HCT116 (cell line): Measurements from ENCODE around the gene KCNIP4. TPM values are rescaled to one million over a fixed set of nuclear protein-coding genes. Genes with fewer than 3 reads are reported as not detected.

Experiments used
- ATAC-seq: fragments of 200-7000 bp; cut with Tn5 transposase; 2 replicates; pipeline ENCODE4 v1.9.1; 2020; ENCODE audit warnings: mild to moderate bottlenecking, moderate library complexity
- BruUV-seq: library from RNA; stranded (reverse); fragments of 400-500 nt; replicated peaks from 2 replicates; lab custom pipeline; 2021; lab: Mats Ljungman, UMichigan
- CTCF ChIA-PET: fragments of 300-600 bp; sonication (Branson Sonifier 250); formaldehyde crosslinking; loops from one replicate; lab custom pipeline; 2021; ENCODE audit warnings: antibody characterized with exemption; lab: Charles Lee
- POLR2A ChIA-PET: fragments of 300-600, 350-600 bp; sonication (Branson Sonifier 250); formaldehyde crosslinking; loops from one replicate; lab custom pipeline; 2021; ENCODE audit warnings: antibody characterized with exemption; lab: Charles Lee
- RAD21 ChIA-PET, 2 experiments: fragments of 300-600 bp; sonication (Branson Sonifier 250); formaldehyde crosslinking; loops; one replicate each; lab custom pipeline; 2023; ENCODE audit warnings: low total read pairs in 2 of 2; ENCODE audit not compliant: uncharacterized antibody in 2 of 2, unreplicated experiment in 2 of 2, low non-redundant PET in 1 of 2; lab: Charles Lee
- DNase-seq: peaks from one replicate; pipeline ENCODE4 v3.0.0-alpha.2; 2010; ENCODE audit warnings: low read depth, low spot score
- H2AFZ ChIP-seq: fragments of 200-600 bp; shearing (Covaris generic), sonication (generic); 2 replicates; pipeline ENCODE4 v1.6.1; 2017; ENCODE audit warnings: low read depth, mixed run types, mixed read lengths, antibody characterized with exemption, low read length; ENCODE audit not compliant: poor library complexity, severe bottlenecking
- H3K27ac ChIP-seq: 2 replicates; pipeline ENCODE4 v1.5.1; 2012; ENCODE audit warnings: low read depth, low read length
- H3K27me3 ChIP-seq: fragments of 200-600 bp; sonication (generic); 2 replicates; pipeline ENCODE4 v1.6.1; 2016; ENCODE audit warnings: mixed run types, low read length, mixed read lengths; ENCODE audit not compliant: insufficient read depth
- H3K36me3 ChIP-seq, 2 experiments: fragments of 200-500 bp in 1 of 2; fragments of 200-600 bp in 1 of 2; sonication (Bioruptor generic) in 1 of 2; sonication (generic) in 1 of 2; 2 replicates each; pipeline versions ENCODE4 v1.5.1 to v1.6.1; 2014 to 2016; ENCODE audit warnings: low read length in 2 of 2, inconsistent platforms in 1 of 2, mixed read lengths in 1 of 2, mixed run types in 1 of 2; ENCODE audit not compliant: insufficient read depth in 2 of 2, control insufficient read depth in 1 of 2
- H3K4me1 ChIP-seq, 2 experiments: fragments of 200-600 bp in 1 of 2; sonication (generic) in 1 of 2; 2 replicates each; pipeline versions ENCODE4 v1.5.1 to v1.6.1; 2012 to 2017; ENCODE audit warnings: low read length in 2 of 2, inconsistent platforms in 1 of 2, mild to moderate bottlenecking in 1 of 2, mixed read lengths in 1 of 2, mixed run types in 1 of 2, moderate library complexity in 1 of 2; ENCODE audit not compliant: insufficient read depth in 2 of 2, control insufficient read depth in 1 of 2
- H3K4me2 ChIP-seq: fragments of 200-600 bp; sonication (generic); 2 replicates; pipeline ENCODE4 v1.6.1; 2017; ENCODE audit warnings: mixed run types, low read length, mixed read lengths
- H3K4me3 ChIP-seq, 2 experiments: fragments of 200-600 bp in 1 of 2; sonication (generic) in 1 of 2; replicated peaks in 1 of 2; 2 replicates each; pipeline ENCODE4 v1.5.1; 2011 to 2016; ENCODE audit warnings: low read length in 2 of 2, control low read depth in 1 of 2, low read depth in 1 of 2, mild to moderate bottlenecking in 1 of 2, mixed read lengths in 1 of 2, mixed run types in 1 of 2
- H3K79me2 ChIP-seq: fragments of 200-600 bp; sonication (generic); 2 replicates; pipeline ENCODE4 v1.6.1; 2017; ENCODE audit warnings: mild to moderate bottlenecking, mixed run types, low read length, moderate library complexity, mixed read lengths; ENCODE audit not compliant: insufficient read depth
- H3K9ac ChIP-seq: fragments of 200-600 bp; sonication (generic); 2 replicates; pipeline ENCODE4 v1.6.1; 2016; ENCODE audit warnings: low read length, mixed read lengths
- H3K9me2 ChIP-seq: fragments of 200-600 bp; sonication (generic), shearing (Covaris generic); 2 replicates; pipeline ENCODE4 v1.6.1; 2017; ENCODE audit warnings: mixed run types, mild to moderate bottlenecking, moderate library complexity; ENCODE audit not compliant: insufficient read depth
- H3K9me3 ChIP-seq, 2 experiments: fragments of 200-500 bp in 1 of 2; fragments of 200-600 bp in 1 of 2; sonication (Bioruptor generic) in 1 of 2; sonication (generic) in 1 of 2; 2 replicates each; pipeline ENCODE4 v1.6.1; 2014 to 2017; ENCODE audit warnings: low read length in 2 of 2, mixed read lengths in 2 of 2, inconsistent platforms in 1 of 2, low read depth in 1 of 2, mild to moderate bottlenecking in 1 of 2, mixed run types in 1 of 2, moderate library complexity in 1 of 2; ENCODE audit not compliant: control insufficient read depth in 1 of 2, insufficient read depth in 1 of 2
- H4K20me1 ChIP-seq: fragments of 200-600 bp; sonication (generic), shearing (Covaris generic); 2 replicates; pipeline ENCODE4 v1.6.1; 2017; ENCODE audit warnings: mixed run types, mild to moderate bottlenecking, moderate library complexity; ENCODE audit not compliant: insufficient read depth
- POLR2A ChIP-seq: IDR thresholded peaks from 2 replicates; pipeline ENCODE4 v1.7.0; 2011; ENCODE audit warnings: borderline replicate concordance; ENCODE audit not compliant: insufficient read depth, insufficient read length; ENCODE audit errors: extremely low read depth
- RAD21 ChIP-seq: IDR thresholded peaks from 2 replicates; pipeline ENCODE4 v1.6.1; 2012; ENCODE audit warnings: low read depth, mild to moderate bottlenecking
- SIN3A ChIP-seq: IDR thresholded peaks from 2 replicates; pipeline ENCODE4 v1.6.1; 2012; ENCODE audit warnings: low read depth
- intact Hi-C: fragments of 100-400 bp; cut with micrococcal nuclease; formaldehyde crosslinking; loops from 2 replicates; pipeline ENCODE4 v1.10.0; 2022
- total RNA-seq: library from RNA; stranded (reverse); gene quantifications from one replicate; pipeline ENCODE4 v1.2.1, GENCODE V29; 2021; ENCODE audit not compliant: unreplicated experiment
- TF ChIP-seq, protein P1 (sequence below), 3 experiments: fragments of 200-600 bp in 1 of 3; sonication (generic) in 1 of 3; IDR thresholded peaks in 2 of 3; conservative IDR thresholded peaks in 1 of 3; 2 replicates each; pipeline ENCODE4 v1.5.1; 2012 to 2017; ENCODE audit warnings: low read depth in 2 of 3, low read length in 2 of 3, antibody characterized with exemption in 1 of 3, borderline replicate concordance in 1 of 3, control low read depth in 1 of 3, mild to moderate bottlenecking in 1 of 3, mixed read lengths in 1 of 3, mixed run types in 1 of 3, moderate library complexity in 1 of 3; ENCODE audit not compliant: insufficient read depth in 1 of 3

Gene KCNIP4
- total RNA-seq, 1 experiment from 2014 or later: not detected

DNA sequence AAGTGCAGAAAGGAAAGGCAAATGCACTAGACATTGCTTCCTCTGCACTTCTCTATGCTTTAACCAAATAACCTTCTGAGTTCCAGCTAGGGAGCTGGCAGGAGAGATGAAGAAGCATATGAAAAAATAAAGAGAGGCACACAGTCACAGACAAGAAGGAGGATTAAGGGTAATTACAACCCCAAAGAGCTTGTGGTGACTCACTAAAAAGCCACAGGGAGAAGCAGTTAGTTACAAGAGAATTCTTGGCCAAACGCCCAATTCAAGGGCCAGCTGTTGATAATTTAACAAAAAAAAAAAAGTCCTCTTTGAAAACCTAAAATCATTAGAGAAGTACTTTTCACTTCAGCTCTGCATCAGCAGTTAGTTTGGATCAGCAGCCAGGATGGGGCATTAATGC lies 478.0 kb downstream of the KCNIP4 start:
- ATAC-seq: no peak

DNA sequence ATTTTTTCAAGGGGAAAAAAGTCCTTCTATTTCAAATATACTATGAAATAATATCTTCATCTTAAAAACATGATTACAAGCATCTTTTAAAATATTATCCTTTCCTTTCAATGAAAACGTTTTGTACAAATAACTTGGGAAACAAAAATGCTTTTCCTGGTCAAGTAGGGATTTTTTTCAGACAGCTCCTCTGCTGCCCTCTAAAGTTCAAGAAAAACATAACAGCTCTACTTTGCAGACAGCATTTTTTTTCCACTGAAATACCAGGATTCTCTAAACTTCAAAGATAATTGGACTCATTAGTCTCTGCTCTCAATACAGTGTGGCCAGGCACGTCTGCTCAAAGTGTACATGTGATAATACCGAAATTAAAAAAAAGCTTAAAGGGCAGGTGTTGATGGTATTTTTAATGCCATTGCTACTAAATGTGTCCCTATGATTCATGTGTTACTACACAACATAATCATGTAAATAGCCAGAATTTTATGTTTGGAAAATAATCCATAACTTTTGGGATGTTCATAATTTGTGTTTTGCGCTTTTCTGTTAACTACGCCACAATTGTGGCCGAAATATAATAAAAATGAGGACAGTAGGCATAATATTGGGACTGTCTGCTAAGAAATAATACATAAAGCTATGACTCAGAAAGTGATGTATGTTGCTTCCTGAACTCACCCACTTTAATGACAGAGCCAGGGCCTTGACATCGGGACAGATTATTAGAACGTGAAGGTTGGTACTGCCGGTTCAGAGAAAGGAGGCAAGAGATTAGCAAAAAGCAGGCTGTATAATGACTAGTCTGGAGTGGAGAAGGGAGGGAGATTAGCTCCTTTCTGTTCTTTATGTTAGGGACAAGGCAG lies 478.9 kb downstream of the KCNIP4 start:
- RAD21 ChIA-PET: interaction anchor here in 1 of 2 experiments (1.5 kb wide), 1 partner anchor 697 kb away, joined by 4 read pairs; no protein-coding TSS in a partner anchor
- Histone ChIP-seq H4K20me1 (no peaks in the 10 kb centered on the region), H3K27me3 (no peaks in the 10 kb centered on the region), H3K9me3 (no peaks in the 10 kb centered on the region), H3K4me1 (no peaks in the 10 kb centered on the region), H3K4me3 (no peak overlapping the region), H3K9ac (no peak overlapping the region), H3K27ac (no peak overlapping the region), H3K79me2 (no peaks in the 10 kb centered on the region), H3K36me3 (no peaks in the 10 kb centered on the region), H3K4me2 (no peak overlapping the region), H2AFZ (no peak overlapping the region), H3K9me2 (no peaks in the 10 kb centered on the region)
- DNase-seq: no peak
- BruUV-seq: no TSS peak
- no peak for ATAC-seq
- POLR2A ChIA-PET: no interaction called here
- TF ChIP-seq SIN3A (no peak), RAD21 (peak; percentile 37)
- TF ChIP-seq, protein P1, sequence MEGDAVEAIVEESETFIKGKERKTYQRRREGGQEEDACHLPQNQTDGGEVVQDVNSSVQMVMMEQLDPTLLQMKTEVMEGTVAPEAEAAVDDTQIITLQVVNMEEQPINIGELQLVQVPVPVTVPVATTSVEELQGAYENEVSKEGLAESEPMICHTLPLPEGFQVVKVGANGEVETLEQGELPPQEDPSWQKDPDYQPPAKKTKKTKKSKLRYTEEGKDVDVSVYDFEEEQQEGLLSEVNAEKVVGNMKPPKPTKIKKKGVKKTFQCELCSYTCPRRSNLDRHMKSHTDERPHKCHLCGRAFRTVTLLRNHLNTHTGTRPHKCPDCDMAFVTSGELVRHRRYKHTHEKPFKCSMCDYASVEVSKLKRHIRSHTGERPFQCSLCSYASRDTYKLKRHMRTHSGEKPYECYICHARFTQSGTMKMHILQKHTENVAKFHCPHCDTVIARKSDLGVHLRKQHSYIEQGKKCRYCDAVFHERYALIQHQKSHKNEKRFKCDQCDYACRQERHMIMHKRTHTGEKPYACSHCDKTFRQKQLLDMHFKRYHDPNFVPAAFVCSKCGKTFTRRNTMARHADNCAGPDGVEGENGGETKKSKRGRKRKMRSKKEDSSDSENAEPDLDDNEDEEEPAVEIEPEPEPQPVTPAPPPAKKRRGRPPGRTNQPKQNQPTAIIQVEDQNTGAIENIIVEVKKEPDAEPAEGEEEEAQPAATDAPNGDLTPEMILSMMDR (IDR thresholded peaks at IDR 0.05 in 2 of 3, conservative IDR thresholded peaks at IDR 0.05 in 1 of 3; ENCODE audit: borderline replicate concordance in 1 of 3, insufficient read depth in 1 of 3, low read depth in 2 of 3, low read length in 2 of 3): peak; percentile 18 to 50 (median 36); a peak in 4 of 6 replicates
- intact Hi-C loops: loop anchor here (1.0 kb wide), 1 partner anchor 696 kb away; no protein-coding TSS in a partner anchor
- CTCF ChIA-PET: interaction anchor here (1.0 kb wide), 1 partner anchor 696 kb away, joined by 10 read pairs; no protein-coding TSS in a partner anchor

More for the DNA sequence above, 478.0 kb downstream of the KCNIP4 start:
- Histone ChIP-seq H2AFZ (no peak overlapping the region), H4K20me1 (no peaks in the 10 kb centered on the region), H3K36me3 (no peaks in the 10 kb centered on the region), H3K27ac (no peak overlapping the region), H3K4me3 (no peak overlapping the region), H3K4me2 (no peak overlapping the region), H3K9ac (no peak overlapping the region), H3K79me2 (no peaks in the 10 kb centered on the region), H3K27me3 (no peaks in the 10 kb centered on the region), H3K9me3 (no peaks in the 10 kb centered on the region), H3K4me1 (no peaks in the 10 kb centered on the region), H3K9me2 (no peaks in the 10 kb centered on the region)
- intact Hi-C loops: no loop called here
- ChIA-PET POLR2A (no interaction called here), CTCF (no interaction called here), RAD21 (interaction anchor here in 1 of 2 experiments (1.5 kb wide), 1 partner anchor 698 kb away, joined by 4 read pairs; no protein-coding TSS in a partner anchor)
- DNase-seq: no peak
- TF ChIP-seq POLR2A: no peak
- no TSS peak for BruUV-seq
